Measurements from ENCODE around the gene IGDCC3.

The IGDCC3 gene

DNA sequence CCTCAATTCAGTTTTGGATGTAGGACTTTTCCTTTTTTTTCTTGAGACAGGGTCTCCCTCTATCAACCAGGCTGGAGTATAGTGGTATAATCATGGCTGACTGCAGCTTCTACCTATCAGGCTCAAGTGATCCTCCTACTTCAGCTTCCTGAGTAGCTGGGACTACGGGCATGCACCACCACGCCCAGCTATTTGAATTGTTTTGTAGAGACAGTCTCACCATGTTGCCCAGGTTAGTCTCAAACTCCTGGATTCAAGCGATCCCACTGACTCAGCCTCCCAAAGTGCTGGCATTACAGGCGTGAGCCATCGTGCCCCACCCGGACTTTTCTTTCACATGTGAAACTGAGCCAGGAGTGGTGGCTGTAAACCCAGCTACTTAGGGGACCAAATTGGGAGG, 69.8 kb downstream of the IGDCC3 start:
- H3K4me3 ChIP-seq (ENCODE audit: low read depth, low read length), result no peak overlapping the region
- no peak for TF ChIP-seq CTCF (IDR thresholded peaks at IDR 0.05; ENCODE audit: low read depth, low read length)
- no peak for DNase-seq (ENCODE audit: low read depth, low spot score)
- in situ Hi-C loops (cut with HindIII; ENCODE audit: low sequenced_read_pairs), result no loop called here

- in situ Hi-C loops (cut with HindIII; ENCODE audit: low sequenced_read_pairs), result no loop called here
- DNase-seq (ENCODE audit: low read depth, low spot score), result no peak
- no peak overlapping the region for H3K4me3 ChIP-seq (ENCODE audit: low read depth, low read length)
- TF ChIP-seq CTCF (IDR thresholded peaks at IDR 0.05; ENCODE audit: low read depth, low read length), result no peak
Observed at GRCh38 chr15:65306551-65306950, 71.3 kb downstream of the IGDCC3 start.

DNA sequence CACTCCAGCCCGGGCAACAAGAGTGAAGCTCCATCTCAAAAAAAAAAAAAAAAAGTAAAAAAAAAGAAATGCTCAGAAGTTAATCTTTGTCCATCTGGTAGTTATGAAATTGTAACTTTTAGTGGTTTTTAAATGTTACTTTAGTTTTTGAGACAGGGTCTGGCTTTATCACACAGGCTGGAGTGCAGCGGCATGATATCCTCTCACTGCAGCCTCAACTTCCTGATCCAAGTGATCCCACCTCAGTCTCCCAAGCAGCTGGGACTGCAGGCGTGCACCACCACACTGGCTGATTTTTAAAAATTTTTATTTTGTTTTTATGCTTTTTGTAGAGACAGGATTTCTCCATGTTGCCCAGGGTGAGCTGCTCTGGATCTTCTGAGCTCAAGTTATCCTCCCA, 72.0 kb downstream of the IGDCC3 start:
- no peak for DNase-seq (ENCODE audit: low read depth, low spot score)
- no peak for TF ChIP-seq CTCF (IDR thresholded peaks at IDR 0.05; ENCODE audit: low read depth, low read length)
- in situ Hi-C loops (cut with HindIII; ENCODE audit: low sequenced_read_pairs), result no loop called here
- no peak overlapping the region for H3K4me3 ChIP-seq (ENCODE audit: low read depth, low read length)

DNA sequence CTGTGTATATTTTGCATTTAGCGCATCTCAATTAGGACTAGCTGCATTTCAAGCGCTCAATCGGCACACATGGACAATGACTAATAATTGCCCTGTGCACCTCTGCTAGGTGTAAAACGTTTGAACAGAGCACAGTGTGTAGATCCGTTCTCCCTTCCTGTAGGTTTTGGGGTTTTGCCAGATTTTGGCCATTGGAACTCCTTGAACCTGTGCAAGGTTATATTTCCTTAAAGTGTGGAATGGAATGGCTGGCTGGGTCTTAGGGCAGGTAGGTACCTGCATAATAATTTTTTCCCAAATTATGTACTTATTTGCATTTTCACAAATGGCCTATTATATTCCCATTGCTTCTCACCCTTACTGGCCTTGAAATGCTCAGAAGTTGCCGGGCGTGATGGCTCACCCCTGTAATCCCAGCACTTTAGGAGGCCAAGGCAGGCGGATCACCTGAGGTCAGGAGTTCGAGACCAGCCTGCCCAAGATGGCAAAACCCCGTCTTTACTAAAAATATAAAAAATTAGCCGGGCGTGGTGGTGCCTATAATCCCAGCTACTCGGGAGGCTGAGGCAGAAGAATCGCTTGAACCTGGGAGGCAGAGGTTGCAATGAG, 72.5 kb downstream of the IGDCC3 start:
- no peak for TF ChIP-seq CTCF (IDR thresholded peaks at IDR 0.05; ENCODE audit: low read depth, low read length)
- DNase-seq (ENCODE audit: low read depth, low spot score), result no peak
- H3K4me3 ChIP-seq (ENCODE audit: low read depth, low read length), result no peak overlapping the region
- in situ Hi-C loops (cut with HindIII; ENCODE audit: low sequenced_read_pairs), result no loop called here

- DNase-seq (ENCODE audit: low read depth, low spot score), result peak; percentile 98
- peak within 1 kb of the TSS; percentile 42 for H3K4me3 ChIP-seq (ENCODE audit: low read depth, low read length)
- in situ Hi-C loops (cut with HindIII; ENCODE audit: low sequenced_read_pairs), result no loop called here
- peak; percentile 92 for TF ChIP-seq CTCF (IDR thresholded peaks at IDR 0.05; ENCODE audit: low read depth, low read length)
Observed at GRCh38 chr15:65304381-65305149, 73.2 kb downstream of the IGDCC3 start, which contains the start of gene RNU5B-1. Gene RNU5B-1 (plus strand): TSS chr15:65304677.

DNA sequence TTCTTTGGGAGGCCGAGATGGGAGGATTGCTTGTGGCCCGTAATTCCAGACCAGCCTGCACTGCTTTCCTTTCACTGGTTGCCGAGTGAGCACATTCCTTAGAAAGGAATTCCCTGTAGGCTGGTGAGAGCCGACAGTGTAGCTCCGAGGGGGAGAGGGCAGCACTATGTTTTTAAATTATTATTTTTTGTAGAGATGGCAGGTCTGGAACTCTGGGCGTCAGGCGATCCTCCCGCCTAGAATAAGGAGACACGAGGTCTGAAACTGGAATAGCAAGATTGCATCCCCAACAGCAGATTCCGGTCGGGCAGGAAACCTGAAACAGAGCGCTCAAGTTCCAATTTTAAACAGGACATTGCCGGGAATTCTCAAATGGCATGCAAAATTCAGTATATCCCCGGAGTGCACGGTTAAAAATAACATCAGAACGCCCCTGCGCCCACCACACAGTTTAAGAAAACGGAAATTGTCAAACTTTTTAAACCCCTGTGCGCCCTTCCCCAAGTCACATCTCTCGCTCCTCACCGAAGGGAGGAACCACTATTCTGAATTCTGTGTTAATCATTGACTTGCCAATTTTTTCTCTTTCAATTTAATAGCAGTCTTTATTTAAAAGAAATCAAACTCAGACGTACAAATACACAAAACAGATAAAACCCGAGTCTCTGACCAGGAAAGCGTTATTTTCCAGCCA, 74.0 kb downstream of the IGDCC3 start:
- in situ Hi-C loops (cut with HindIII; ENCODE audit: low sequenced_read_pairs), result no loop called here
- H3K4me3 ChIP-seq (ENCODE audit: low read depth, low read length), result peak overlapping the region; percentile 42
- no peak for TF ChIP-seq CTCF (IDR thresholded peaks at IDR 0.05; ENCODE audit: low read depth, low read length)
- peak; percentile 56 for DNase-seq (ENCODE audit: low read depth, low spot score)

All from astrocyte of the spinal cord (primary cell).